Neutrophil (primary cell): ENCODE data around the gene DCN.

Experiments used
- H3K27ac ChIP-seq: fragments of 200-600 bp; sonication (generic); 2 replicates; pipeline ENCODE4 v1.5.1; 2016; ENCODE audit warnings: mild to moderate bottlenecking, moderate library complexity
- H3K27me3 ChIP-seq: fragments of 200-600 bp; sonication (generic); 2 replicates; pipeline ENCODE4 v1.6.0; 2016; ENCODE audit warnings: mild to moderate bottlenecking
- H3K36me3 ChIP-seq: fragments of 200-600 bp; sonication (generic); 2 replicates; pipeline ENCODE4 v1.5.1; 2017
- H3K4me1 ChIP-seq, 2 experiments: fragments of 200-600 bp in 1 of 2; sonication (generic) in 1 of 2; 1 replicate in 1 of 2; 2 replicates in 1 of 2; pipeline versions ENCODE4 v1.5.1 to v1.6.1; 2013 to 2016; ENCODE audit warnings: low read depth in 1 of 2, low read length in 1 of 2, mild to moderate bottlenecking in 1 of 2, moderate library complexity in 1 of 2; ENCODE audit not compliant: control insufficient read depth in 1 of 2, insufficient read depth in 1 of 2
- H3K4me3 ChIP-seq, 2 experiments: fragments of 200-600 bp in 1 of 2; sonication (generic) in 1 of 2; 1 replicate in 1 of 2; 2 replicates in 1 of 2; pipeline ENCODE4 v1.5.1; 2013 to 2016; ENCODE audit warnings: low read depth in 1 of 2, low read length in 1 of 2, mild to moderate bottlenecking in 1 of 2, moderate library complexity in 1 of 2
- H3K9me3 ChIP-seq: fragments of 200-600 bp; sonication (generic); 2 replicates; pipeline ENCODE4 v1.5.1; 2016
- CTCF ChIP-seq: fragments of 200-600 bp; sonication (generic); IDR thresholded peaks from 2 replicates; pipeline ENCODE4 v1.5.1; 2016; ENCODE audit warnings: antibody characterized with exemption

Gene DCN

GRCh38 chr12:91094957-91095356 lies 87.7 kb downstream of the DCN start:
- H3K27me3 ChIP-seq = no peaks in the 10 kb centered on the region
- no peaks in the 10 kb centered on the region for H3K9me3 ChIP-seq
- no peak for TF ChIP-seq CTCF
- no peak overlapping the region for H3K27ac ChIP-seq
- H3K4me3 ChIP-seq = no peak overlapping the region
- H3K4me1 ChIP-seq = no peaks in the 10 kb centered on the region
- no peaks in the 10 kb centered on the region for H3K36me3 ChIP-seq

GRCh38 chr12:91094032-91094662 lies 88.5 kb downstream of the DCN start:
- Histone ChIP-seq H3K4me3 (no peak overlapping the region), H3K27me3 (no peaks in the 10 kb centered on the region), H3K27ac (no peak overlapping the region)

GRCh38 chr12:91093341-91093740 lies 89.3 kb downstream of the DCN start:
- no peaks in the 10 kb centered on the region for H3K9me3 ChIP-seq
- H3K4me3 ChIP-seq = no peak overlapping the region
- no peaks in the 10 kb centered on the region for H3K4me1 ChIP-seq
- no peak overlapping the region for H3K27ac ChIP-seq
- TF ChIP-seq CTCF = no peak
- H3K36me3 ChIP-seq = no peaks in the 10 kb centered on the region
- H3K27me3 ChIP-seq = no peaks in the 10 kb centered on the region

More at GRCh38 chr12:91094032-91094662, 88.5 kb downstream of the DCN start:
- no peaks in the 10 kb centered on the region for H3K4me1 ChIP-seq
- H3K36me3 ChIP-seq = no peaks in the 10 kb centered on the region
- TF ChIP-seq CTCF = no peak
- no peaks in the 10 kb centered on the region for H3K9me3 ChIP-seq

GRCh38 chr12:91091916-91092715 lies 90.5 kb downstream of the DCN start:
- Histone ChIP-seq H3K27me3 (no peaks in the 10 kb centered on the region), H3K9me3 (no peaks in the 10 kb centered on the region), H3K36me3 (no peaks in the 10 kb centered on the region), H3K4me1 (no peaks in the 10 kb centered on the region), H3K4me3 (no peak overlapping the region), H3K27ac (no peak overlapping the region)
- no peak for TF ChIP-seq CTCF
